GM19467 (cell line): ENCODE measurements around the gene EOMES.

Experiments used
- ATAC-seq: cut with Tn5 transposase; IDR thresholded peaks from one replicate; pipeline ENCODE4 v1.9.1; 2021; ENCODE audit warnings: mild to moderate bottlenecking, moderate library complexity; ENCODE audit not compliant: unreplicated experiment

Gene EOMES

DNA sequence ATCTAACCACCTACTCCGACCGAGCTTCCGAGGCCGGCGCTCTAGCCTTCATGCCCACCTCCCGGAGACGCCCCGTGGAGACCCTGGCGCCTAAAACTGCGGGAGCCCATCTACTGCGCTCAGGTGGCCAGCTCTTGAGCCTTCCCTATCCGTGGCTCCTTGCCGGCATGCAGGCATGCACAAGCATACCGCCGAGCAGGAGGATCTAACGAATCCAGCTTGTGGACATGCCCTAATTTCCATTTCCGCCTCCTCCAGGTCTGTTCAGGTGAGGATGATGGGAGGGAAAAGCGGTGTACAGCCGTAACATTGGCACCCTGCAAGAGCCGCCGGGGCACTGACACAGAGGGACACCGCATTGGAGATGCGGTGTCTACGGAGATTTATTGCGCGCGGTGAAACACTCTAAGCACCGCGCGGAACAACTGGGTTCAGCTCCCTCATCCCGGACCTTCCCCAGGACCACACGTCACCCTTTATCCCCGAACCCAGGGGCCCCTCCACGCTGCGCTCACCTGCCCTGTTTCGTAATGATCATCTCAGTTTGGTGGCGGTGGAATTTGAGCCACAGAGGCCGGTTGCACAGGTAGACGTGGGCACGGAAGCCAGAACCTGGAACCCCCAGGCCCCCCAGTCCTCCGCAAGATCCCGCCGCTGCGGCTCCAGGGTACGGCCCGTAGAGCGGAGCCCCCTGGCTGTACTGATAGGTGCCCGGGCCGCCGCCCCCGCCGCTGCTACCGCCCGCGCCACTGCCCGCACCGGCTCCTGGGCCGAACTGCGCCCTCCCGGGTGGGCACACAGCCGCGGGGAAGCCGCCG, 1.0 kb downstream of the EOMES start:
- no peak for ATAC-seq

DNA sequence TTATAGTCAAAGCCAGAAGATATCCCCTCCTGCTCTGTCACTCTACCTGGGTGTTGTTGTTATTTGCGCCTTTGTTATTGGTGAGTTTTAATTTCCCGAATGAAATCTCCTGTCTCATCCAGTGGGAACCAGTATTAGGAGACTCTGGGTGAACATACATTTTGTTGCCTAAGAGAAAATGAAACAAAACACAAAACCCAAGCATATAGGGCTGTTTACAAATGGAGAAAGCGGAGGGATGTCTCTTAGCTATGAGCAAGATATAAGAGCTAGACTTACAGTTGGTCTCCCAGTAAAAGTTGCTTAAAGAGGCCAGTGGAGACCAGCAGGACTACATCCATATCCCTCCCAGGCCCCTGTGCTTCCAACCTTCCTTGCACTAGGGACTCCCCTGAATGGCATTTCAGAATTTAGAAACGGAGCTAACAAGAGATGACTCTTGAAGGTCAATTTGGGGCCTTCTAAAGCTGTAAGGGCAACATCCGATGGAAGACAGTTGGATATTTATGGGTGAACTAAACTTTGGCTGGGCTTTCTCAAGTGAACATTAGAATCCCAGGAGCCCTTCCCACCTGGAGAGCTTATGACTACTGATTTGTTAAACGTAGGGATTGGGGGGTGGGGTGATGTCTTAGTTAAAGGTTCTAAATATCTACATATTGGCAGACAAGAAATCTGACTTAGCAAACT, 2.7 kb downstream of the EOMES start:
- ATAC-seq = no peak

- ATAC-seq = no peak
Observed at GRCh38 chr3:27718459-27718858, 3.7 kb downstream of the EOMES start.

DNA sequence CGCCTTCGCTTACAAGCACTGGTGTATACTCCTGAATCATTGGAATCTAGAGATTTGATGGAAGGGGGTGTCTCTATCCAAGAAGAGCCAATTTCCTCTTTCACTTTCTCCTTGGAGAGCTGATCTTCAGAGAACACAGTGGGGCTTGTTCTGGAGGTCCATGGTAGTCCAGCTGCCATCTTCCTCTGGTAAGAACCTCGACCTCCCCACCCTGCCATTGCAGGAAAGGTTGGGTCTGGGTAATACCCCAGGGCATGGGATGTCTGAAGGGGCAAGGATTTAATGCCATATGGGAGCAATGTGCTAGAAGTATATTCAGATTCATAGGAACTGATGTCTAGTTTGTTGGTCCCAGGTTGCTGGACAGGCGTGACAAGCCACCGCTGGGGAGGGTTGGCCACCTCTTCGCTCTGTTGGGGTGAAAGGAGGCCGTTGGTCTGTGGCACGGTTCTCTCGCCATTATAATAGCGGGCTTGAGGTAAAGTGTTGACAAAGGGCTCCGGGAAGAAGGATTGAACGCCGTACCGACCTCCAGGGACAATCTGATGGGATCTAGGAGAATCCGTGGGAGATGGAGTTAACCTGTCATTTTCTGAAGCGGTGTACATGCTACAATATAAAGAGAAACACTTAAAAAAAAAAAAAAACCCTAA, 4.8 kb downstream of the EOMES start:
- ATAC-seq = no peak

DNA sequence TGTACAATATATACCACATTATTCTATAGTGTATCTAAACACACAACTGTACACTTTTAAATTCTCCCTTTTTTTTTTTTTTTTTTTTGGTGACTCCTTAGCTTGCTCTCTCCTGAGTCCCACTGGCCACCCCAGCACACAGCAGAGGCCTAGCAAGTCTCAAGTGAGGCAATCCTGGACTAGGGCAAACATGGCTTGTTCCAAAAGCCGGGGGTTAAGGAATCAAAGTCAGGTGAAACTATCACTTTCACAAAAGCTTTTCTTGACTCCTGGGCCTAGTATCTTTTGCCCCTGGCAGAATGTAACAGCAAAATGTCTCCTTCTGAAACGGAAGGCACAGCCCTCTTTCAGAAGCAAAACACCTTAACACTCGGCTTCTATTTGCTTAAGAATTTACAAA, 5.8 kb downstream of the EOMES start:
- no peak for ATAC-seq

- no peak for ATAC-seq
Observed at GRCh38 chr3:27715863-27716262, 6.3 kb downstream of the EOMES start.

DNA sequence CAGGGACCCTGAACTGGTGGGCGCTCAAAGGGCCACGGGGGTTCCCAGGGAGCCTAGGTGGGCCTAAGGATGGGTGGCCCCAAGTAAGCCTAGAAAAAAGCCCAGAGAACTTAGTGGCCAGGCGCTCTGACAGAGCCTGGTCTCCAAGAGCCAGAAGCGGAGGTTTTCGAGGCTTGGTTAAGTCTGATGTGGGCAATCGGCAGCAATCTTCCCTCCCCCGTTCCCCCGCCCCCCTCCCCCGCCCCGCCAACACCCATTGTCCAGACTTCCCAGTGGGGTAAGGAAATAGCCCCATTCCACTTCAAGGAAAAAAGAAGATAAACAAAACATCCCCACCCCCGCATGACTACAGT, 6.7 kb downstream of the EOMES start:
- ATAC-seq = no peak

DNA sequence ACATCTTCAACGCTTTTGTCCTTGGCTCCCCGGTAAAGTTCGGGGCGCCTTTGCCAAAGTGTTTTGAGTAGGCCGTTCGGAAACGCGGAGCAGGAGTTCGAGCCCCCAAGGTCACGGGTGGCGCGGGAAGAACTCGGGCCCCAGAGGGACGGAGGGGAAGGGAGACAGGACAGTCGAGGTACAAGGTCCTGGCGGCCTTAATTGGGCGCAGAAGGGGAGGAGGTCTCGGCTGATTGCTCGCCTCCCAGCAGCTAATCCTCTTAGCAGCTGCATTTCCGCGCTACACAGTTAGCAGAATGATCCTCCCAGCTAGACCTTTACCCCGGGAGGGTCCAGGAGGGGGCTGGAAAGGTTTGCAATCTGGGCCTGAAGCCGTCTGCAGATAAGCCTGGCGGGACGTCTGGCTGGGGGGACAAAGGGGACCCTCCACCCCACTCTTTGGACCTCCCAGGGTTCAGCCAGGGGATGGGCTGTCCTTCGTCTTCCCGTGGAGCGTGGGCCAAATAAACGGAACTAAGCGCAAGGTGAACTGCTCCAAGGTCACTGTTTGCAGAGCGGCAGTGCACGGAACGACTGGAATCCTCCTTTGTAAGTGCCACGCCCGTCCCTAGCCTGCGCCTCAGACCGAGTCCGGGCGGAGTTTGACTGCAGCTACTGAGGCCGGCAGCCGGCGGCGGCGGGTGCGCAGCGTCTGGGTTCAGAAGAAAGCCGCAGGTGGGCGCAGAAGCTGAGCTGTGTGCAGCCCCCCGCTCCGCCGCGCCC, 7.2 kb downstream of the EOMES start:
- ATAC-seq = no peak

GRCh38 chr3:27714146-27714526, 8.0 kb downstream of the EOMES start:
- no peak for ATAC-seq

DNA sequence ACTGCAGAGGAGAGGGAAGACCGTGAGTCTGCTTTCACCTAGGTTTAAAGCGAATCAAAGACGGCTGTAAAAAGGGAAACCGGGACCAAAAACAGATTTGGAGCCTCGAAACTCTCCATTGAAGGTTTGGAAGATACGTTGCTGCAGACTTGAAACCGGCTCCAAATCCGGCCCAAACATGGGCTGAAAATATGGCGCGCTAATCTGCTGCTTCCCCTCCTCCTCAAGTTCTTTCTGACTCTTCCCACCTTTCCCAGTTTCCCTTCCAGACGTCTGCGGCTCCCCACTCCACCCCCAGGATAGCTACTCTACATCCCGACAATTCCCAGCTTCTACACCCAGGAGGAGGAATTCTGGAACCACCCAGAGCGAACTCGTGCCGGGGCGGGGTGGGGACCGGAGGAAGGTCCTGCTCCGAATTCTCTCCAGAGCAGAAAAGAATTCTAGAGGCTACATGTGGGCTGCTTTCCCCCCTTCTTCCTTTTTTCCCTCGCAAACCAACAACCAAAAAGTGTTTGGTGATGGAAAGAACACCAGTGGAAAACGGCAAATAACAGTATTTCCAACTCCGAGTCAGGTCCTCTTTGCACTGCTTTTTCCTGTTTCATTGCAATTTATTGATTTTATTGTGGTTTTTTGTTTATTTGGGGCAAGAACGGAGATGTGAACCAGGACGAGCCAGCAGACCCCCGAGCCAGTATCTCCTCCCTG, 8.5 kb downstream of the EOMES start:
- no peak for ATAC-seq

DNA sequence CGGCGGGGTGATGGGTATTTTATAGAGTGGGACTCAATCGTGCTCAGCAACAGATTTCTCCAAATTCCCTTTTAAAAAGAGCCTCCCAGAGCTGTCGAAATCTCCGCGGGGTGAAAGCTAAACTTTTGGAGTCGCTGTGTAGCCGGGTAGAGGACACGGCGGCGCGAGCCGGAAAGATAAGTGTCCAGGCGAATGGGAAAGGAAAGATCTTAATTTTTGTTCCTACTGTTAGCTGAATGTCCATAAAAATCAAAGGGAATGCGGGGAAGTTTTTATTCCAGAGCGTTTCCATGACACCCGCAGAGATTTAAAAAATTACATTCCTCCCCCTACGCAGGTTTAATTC, 9.1 kb downstream of the EOMES start:
- no peak for ATAC-seq

- peak; percentile 90 for ATAC-seq
Observed at GRCh38 chr3:27712136-27713077, 9.7 kb downstream of the EOMES start.

- ATAC-seq = no peak
Observed at GRCh38 chr3:27708250-27708649, 13.9 kb downstream of the EOMES start.

- no peak for ATAC-seq
Observed at GRCh38 chr3:27699067-27699466, 23.1 kb downstream of the EOMES start.

GRCh38 chr3:27696906-27697305, 25.2 kb downstream of the EOMES start:
- ATAC-seq = no peak

GRCh38 chr3:27695636-27696035, 26.5 kb downstream of the EOMES start:
- no peak for ATAC-seq

DNA sequence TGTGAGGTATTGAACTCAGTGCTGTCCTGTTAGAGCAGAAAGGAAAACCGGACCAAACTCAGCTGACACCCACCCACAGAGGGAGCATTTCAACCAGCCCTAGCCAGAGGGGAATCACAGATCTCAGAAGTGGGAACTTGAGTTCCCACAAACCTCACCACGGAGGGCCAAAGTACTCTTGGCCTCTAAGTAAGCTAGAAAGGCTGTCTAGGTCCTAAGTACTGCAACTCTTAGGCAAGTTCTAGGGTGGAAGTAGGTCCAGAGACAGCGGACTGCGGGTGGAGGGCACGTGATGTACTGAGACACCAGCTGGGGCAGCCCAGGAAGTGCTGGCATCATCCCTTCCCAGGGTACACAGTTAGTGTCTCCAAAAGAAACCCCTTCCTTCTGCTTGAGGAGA, 34.1 kb downstream of the EOMES start:
- ATAC-seq = no peak

GRCh38 chr3:27686642-27687041, 35.5 kb downstream of the EOMES start:
- ATAC-seq = no peak

DNA sequence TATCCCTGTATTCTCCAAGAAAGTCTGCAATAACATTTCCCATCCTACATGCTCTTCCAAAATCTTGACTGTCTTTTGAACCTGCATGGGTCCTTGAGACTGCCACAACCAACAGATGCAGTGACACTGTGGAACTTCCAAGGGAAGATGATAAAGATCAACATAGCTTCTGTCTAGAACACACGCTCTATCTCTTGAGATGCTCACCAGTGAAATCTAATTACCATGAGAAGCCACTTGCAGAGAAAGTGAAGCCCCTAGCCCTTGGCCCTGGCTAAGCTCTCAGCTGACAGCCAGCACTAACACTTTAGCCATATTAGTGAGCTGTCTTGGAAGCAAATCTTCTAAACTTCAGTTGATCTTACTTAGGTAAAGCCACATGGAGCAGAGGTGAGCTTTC, 36.6 kb downstream of the EOMES start:
- ATAC-seq = no peak

- ATAC-seq = no peak
Observed at GRCh38 chr3:27684302-27684701, 37.8 kb downstream of the EOMES start.
